Lung (tissue), 16 donors: Measurements from ENCODE around the gene ZNF286A. TPM values are rescaled to one million over a fixed set of nuclear protein-coding genes. Genes with fewer than 3 reads are reported as not detected.
A peak's percentile ranks its signal among the peaks of the same experiment; 100 is the strongest.
"Not testable (repeated sequence)": the region's sequence is repeated elsewhere in the genome, so short reads cannot be mapped to it uniquely, and the experiment has no call there.

Experiments
- ATAC-seq: fragments of 200-7000 bp; cut with Tn5 transposase; one replicate; pipeline ENCODE4 v1.9.1; 2020; ENCODE audit warnings: moderate number of reproducible peaks; ENCODE audit not compliant: insufficient read depth, low FRiP score
- DNase-seq, 3 donors: peaks; one replicate each; pipeline ENCODE4 v3.0.0-alpha.2; 2013 to 2017
- H3K27ac ChIP-seq, 2 donors: one replicate each; pipeline ENCODE4 v1.5.1; 2013; ENCODE audit warnings: mild to moderate bottlenecking in 2 of 2, moderate library complexity in 2 of 2, control low read depth in 1 of 2, inconsistent platforms in 1 of 2, low read depth in 1 of 2, low read length in 1 of 2
- H3K27me3 ChIP-seq, 3 donors: one replicate each; pipeline ENCODE4 v1.5.1; 2013; ENCODE audit warnings: low read length in 2 of 3; ENCODE audit not compliant: control insufficient read depth in 3 of 3, insufficient read depth in 3 of 3
- H3K36me3 ChIP-seq, 4 donors: one replicate each; pipeline ENCODE4 v1.5.1; 2013; ENCODE audit warnings: low read length in 4 of 4, mild to moderate bottlenecking in 1 of 4, moderate library complexity in 1 of 4; ENCODE audit not compliant: control insufficient read depth in 4 of 4, insufficient read depth in 4 of 4
- H3K4me1 ChIP-seq, 5 donors: one replicate each; pipeline ENCODE4 v1.5.1; 2013; ENCODE audit warnings: low read length in 5 of 5, mild to moderate bottlenecking in 2 of 5, moderate library complexity in 1 of 5; ENCODE audit not compliant: control insufficient read depth in 5 of 5, insufficient read depth in 5 of 5
- H3K4me3 ChIP-seq: one replicate; pipeline ENCODE4 v1.5.1; 2013; ENCODE audit warnings: mild to moderate bottlenecking, control low read depth, moderate library complexity
- H3K9ac ChIP-seq, 2 donors: one replicate each; pipeline ENCODE4 v1.5.1; 2013; ENCODE audit warnings: low read length in 2 of 2, control low read depth in 1 of 2; ENCODE audit not compliant: insufficient read depth in 1 of 2
- H3K9me3 ChIP-seq, 4 donors: one replicate each; pipeline ENCODE4 v1.5.1; 2013; ENCODE audit warnings: low read length in 3 of 4, mild to moderate bottlenecking in 1 of 4, moderate library complexity in 1 of 4; ENCODE audit not compliant: control insufficient read depth in 4 of 4, insufficient read depth in 3 of 4
- WGBS, 2 donors: extraction: QIAGEN DNeasy Blood & Tissue Kit; methylation state at CpG; one replicate each; pipeline ENCODE4 v1.1.7; 2013; 5-methylcytosine and 5-hydroxymethylcytosine counted together
- long read RNA-seq, 5 donors: transcript quantifications; one replicate each; lab custom pipeline, GENCODE V29; 2026
- polyA plus RNA-seq, 2 donors: library from polyadenylated mRNA; stranded (reverse); fragments of 200-250 nt; gene quantifications; one replicate each; pipeline ENCODE4 v1.2.1, GENCODE V29; 2013
- total RNA-seq, 2 donors: library from RNA; depleted of rRNA in 1 of 2; stranded (reverse); fragments of >200 nt in 1 of 2; gene quantifications; one replicate each; pipeline ENCODE4 v1.2.1, GENCODE V29; 2014 to 2021
- TF ChIP-seq, protein P1 (sequence below): IDR thresholded peaks from 2 replicates; pipeline ENCODE4 v1.5.1; 2012; ENCODE audit warnings: mild to moderate bottlenecking; ENCODE audit errors: control extremely low read depth, extremely low read depth
- donor health status: control.
- donor health status: control.
- donor health status: Bipolar disorder and iron deficiency.
- donor health status: healthy.
- donor health status: DM: yes; HTN: yes; CAD: no.

Gene ZNF286A
- total RNA-seq (10 to 100 TPM; 10.9 to 25.8 TPM), polyA plus RNA-seq (1 to 10 TPM; 3.8 TPM)
- long read RNA-seq, donor 1, full-length matches to known transcripts = 2 of 2 reads
- long read RNA-seq, donor 1, partial matches to known transcripts = 0 of 2 reads
- long read RNA-seq, donor 1, other reads (novel, unspliced or antisense) = 0 of 2 reads
- long read RNA-seq, donor 2, full-length matches to known transcripts = 1 of 1 reads
- long read RNA-seq, donor 2, partial matches to known transcripts = 0 of 1 reads
- long read RNA-seq, donor 2, other reads (novel, unspliced or antisense) = 0 of 1 reads
- long read RNA-seq, donor 3, full-length matches to known transcripts = 2 of 2 reads
- long read RNA-seq, donor 3, partial matches to known transcripts = 0 of 2 reads
- long read RNA-seq, donor 3, other reads (novel, unspliced or antisense) = 0 of 2 reads
- long read RNA-seq, donor 4, full-length matches to known transcripts = 1 of 1 reads
- long read RNA-seq, donor 4, partial matches to known transcripts = 0 of 1 reads
- long read RNA-seq, donor 4, other reads (novel, unspliced or antisense) = 0 of 1 reads
- long read RNA-seq, donor 5, full-length matches to known transcripts = 3 of 3 reads
- long read RNA-seq, donor 5, partial matches to known transcripts = 0 of 3 reads
- long read RNA-seq, donor 5, other reads (novel, unspliced or antisense) = 0 of 3 reads

DNA sequence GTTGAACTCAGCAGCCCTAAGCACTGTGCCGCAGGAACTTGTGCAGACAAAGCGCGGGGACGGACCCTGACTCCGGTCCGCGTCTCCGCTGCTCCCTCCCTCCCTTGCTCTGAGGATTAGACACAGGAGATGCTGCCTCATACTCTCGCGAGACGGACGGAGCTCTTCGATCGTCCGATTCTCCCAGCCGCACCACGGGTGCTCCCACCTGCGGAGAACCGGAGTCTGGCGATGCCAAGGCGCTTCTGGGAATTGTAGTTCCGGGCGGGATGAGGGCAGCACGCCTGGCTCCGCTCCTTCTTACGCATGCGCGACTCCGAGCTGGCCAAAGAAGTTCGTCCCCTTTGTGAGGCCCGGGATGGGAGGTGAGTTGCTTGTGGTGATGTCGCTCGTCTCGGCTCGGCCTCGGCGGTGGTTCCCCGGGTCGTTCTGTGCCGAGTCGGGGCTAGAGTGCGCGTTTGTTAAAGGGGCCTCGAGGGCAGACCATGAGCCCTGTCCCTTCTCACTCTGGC is at the start of gene ZNF286A:
Gene ZNF286A, plus strand, starts transcription at position 340 of the 512 bp plus-strand sequence. CDS start 578 bp downstream, outside the sequence.
- H3K36me3 ChIP-seq, H3K27me3 ChIP-seq, H3K4me1 ChIP-seq, H3K9me3 ChIP-seq: not testable (repeated sequence)
- DNase-seq (peak; percentile 99 to 100 (median 100)), ATAC-seq (peak; percentile 100)
- Histone ChIP-seq H3K27ac (peak within 1 kb of the TSS in 1 of 2 donors; percentile 33), H3K9ac (peak within 1 kb of the TSS; percentile 46), H3K4me3 (peak within 1 kb of the TSS; percentile 39)
- 0% methylated on average over 44 of the region's 44 CpGs for WGBS, 2 donors

DNA sequence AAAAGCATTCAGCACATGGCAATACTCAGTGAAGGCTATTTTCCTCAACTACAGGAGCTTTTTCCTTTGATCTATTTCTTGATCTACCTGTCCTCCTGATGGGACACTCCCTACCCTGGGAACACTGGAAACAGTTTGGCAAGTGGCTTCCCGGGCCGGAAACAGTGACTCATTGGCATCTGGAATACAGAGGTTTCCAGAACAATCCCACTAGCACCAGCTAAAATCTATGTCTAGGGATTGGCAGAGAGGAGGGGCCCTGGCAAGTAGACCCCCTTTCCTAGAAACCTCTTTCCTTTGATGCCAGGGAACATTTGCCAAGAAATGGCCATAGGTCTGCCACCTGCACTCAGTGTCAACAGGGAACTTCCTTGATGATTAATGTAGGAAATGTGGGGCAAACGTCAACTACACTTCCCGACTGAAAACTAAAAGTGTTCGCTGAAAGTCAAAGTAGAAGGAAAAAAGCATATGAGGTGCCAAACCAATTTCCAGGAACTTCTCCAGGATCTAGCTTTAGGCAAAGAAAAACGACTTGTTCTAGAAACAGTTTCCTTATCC is 49.6 kb upstream of the ZNF286A start:
- no peaks in the 10 kb centered on the region for H3K36me3 ChIP-seq
- TF ChIP-seq, protein P1, sequence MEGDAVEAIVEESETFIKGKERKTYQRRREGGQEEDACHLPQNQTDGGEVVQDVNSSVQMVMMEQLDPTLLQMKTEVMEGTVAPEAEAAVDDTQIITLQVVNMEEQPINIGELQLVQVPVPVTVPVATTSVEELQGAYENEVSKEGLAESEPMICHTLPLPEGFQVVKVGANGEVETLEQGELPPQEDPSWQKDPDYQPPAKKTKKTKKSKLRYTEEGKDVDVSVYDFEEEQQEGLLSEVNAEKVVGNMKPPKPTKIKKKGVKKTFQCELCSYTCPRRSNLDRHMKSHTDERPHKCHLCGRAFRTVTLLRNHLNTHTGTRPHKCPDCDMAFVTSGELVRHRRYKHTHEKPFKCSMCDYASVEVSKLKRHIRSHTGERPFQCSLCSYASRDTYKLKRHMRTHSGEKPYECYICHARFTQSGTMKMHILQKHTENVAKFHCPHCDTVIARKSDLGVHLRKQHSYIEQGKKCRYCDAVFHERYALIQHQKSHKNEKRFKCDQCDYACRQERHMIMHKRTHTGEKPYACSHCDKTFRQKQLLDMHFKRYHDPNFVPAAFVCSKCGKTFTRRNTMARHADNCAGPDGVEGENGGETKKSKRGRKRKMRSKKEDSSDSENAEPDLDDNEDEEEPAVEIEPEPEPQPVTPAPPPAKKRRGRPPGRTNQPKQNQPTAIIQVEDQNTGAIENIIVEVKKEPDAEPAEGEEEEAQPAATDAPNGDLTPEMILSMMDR = no peak
- H3K27me3 ChIP-seq = no peaks in the 10 kb centered on the region
- H3K4me1 ChIP-seq = peaks cover 0 to 27% (median 11%) of the 10 kb centered on the region in 5 donors
- no peak for ATAC-seq
- H3K27ac ChIP-seq = peak overlapping the region; percentile 63 to 81
- DNase-seq = peak in 2 of 3 donors; percentile 27 to 53
- H3K4me3 ChIP-seq = peak overlapping the region; percentile 3
- WGBS, 2 donors = 16 to 21% methylated on average over 6 of the region's 6 CpGs
- H3K9ac ChIP-seq = peak overlapping the region in 1 of 2 donors; percentile 92
- H3K9me3 ChIP-seq = no peaks in the 10 kb centered on the region

DNA sequence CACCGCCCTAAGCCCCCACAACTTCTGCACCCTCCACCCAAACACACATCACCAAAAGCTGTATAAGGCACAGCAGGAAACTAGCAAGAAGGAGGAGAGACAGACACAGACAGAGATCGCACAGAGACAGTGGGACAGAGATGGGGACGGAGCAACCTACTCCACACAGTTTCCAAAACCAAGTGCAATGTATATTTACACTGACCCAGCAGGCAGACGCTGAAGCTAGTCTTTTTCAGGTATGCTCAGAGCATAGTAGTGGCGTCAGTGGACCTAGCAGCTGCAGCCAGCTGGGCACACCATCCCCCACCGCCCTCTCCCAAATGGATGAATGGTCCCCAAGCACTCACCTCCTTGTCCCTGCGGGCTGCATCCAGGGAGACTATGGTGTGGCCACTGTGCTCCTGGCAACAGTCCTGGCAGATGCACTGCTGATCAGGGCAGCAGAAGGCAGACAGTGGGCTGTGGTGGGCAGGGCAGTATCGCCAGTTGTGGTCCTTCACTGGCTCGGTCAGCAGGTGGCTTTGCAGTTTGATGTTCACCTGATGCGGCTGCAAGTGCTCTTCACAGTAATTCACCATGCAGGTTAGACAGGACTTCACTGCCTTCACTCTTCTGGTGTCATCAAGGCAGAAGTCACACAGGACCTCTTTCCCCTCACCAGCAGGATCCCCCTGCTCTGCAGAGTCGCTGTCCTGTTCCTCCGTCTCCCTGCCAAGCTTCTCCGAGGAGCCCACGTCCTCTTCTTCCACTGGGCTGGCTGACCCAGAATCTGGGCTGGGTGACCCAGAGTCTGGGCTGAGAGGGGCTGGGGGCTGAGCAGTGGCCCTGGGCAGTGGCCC is 48.6 kb upstream of the ZNF286A start:
- peak in 2 of 3 donors; percentile 40 to 48 for DNase-seq
- 30 to 49% methylated on average over 14 of the region's 14 CpGs for WGBS, 2 donors
- TF ChIP-seq, protein P1 = no peak

More for the DNA sequence above, 48.6 kb upstream of the ZNF286A start:
- H3K9ac ChIP-seq = peak overlapping the region; percentile 42 to 92
- no peaks in the 10 kb centered on the region for H3K36me3 ChIP-seq
- H3K4me3 ChIP-seq = peak overlapping the region; percentile 70
- no peak for ATAC-seq
- no peaks in the 10 kb centered on the region for H3K27me3 ChIP-seq
- H3K27ac ChIP-seq = peak overlapping the region; percentile 77 to 88
- no peaks in the 10 kb centered on the region for H3K9me3 ChIP-seq
- H3K4me1 ChIP-seq = peaks cover 0 to 26% (median 11%) of the 10 kb centered on the region in 5 donors
